Stimulated activated CD4-positive, alpha-beta T cell treated with anti-CD3 and anti-CD28 coated beads, TNF-alpha, amount 100 ng/mL, for 24 hours (primary cell): ENCODE data around the gene CCDC85A.
"Not testable (repeated sequence)": the region's sequence is repeated elsewhere in the genome, so short reads cannot be mapped to it uniquely, and the experiment has no call there.

Source experiments
- DNase-seq, 3 experiments: peaks; one replicate each; pipeline ENCODE4 v3.0.0-alpha.2; 2020; ENCODE audit warnings: low read depth in 3 of 3

CCDC85A gene

DNA sequence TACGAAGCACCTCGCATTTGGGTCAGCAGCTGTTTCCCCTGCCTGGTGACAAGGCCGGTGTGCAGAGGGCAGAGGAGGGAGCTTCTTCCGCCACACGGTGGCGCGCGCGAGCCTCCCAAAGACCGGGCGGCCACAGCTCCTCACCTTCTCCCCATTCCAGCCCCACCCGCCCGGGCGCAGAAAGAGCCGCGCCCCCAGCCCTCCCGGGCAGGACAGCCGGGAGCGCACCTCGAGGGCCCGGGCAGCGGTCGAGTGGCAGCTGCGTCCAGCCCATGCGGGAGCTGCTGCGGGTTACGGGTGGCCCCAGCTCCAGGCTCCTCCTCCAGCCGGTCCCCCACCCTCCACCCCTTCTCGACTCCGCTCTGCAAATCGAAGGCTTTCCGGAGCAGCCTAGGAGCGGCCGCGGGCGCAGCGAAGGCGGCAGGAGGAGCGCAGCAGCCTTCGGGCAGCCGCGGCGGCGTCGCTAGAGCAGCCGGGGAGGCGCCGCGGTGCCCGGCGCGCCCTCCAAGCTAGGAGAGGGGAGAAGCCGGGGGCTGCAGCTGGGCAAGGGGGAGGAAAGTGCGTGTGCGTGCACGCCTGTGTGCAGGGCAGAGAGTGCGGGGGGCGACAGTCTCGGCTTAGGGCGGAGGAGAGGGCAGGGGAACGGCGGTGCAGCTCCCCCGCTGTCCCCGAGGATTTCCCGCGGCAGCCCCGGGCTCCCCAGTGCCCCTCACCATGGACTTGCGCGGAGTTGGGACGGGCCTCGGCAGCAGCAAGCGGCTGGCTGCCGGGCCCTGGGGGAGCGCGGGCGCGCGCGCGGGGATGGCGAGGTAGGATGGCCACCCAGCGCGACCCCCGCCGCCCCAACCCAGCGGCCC, at the start of gene CCDC85A:
Gene CCDC85A, plus strand, starts transcription at position 348 of the 857 bp plus-strand sequence. CDS start 635 bp downstream, outside the sequence.
- DNase-seq, result peak; percentile 8 to 69 (median 32)

DNA sequence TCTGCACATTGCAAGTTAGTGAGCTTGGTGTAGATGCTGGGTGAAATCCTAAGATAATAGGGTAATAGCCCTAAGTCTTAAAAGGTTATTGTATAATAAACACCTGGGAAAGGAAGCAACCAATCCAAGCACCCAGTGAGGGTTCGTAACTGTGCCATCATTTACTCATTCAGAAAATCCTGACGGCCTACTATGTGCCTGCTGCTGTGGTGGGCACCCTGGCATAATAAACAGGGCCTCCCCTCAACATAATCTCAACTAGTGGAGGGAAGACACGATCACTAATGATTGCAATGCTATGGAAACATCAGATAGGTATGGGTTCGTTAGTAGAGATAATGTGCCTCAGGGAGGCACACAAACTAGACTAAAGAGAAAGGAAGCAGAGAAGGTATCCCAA, 48.9 kb upstream of the CCDC85A start:
- DNase-seq, result no peak

DNA sequence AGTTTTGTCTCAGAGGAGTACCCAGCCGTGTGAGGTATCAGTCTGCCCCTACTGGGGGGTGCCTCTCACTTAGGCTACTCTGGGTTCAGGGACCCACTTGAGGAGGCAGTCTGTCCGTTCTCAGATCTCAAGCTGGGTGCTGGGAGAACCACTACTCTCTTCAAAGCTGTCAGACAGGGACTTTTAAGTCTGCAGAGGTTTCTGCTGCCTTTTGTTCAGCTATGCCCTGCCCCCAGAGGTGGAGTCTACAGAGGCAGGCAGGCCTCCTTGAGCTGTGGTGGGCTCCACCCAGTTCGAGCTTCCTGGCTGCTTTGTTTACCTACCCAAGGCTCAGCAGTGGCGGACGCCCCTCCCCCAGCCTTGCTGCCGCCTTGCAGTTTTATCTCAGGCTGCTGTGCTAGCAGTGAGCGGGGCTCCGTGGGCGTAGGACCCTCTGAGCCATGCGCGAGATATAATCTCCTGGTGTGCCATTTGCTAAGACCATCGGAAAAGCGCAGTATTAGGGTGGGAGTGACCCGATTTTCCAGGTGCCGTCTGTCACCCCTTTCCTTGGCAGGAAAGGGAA, 41.2 kb upstream of the CCDC85A start:
- DNase-seq, result not testable (repeated sequence)

GRCh38 chr2:56147907-56148306, 35.9 kb upstream of the CCDC85A start:
- DNase-seq, result no peak

DNA sequence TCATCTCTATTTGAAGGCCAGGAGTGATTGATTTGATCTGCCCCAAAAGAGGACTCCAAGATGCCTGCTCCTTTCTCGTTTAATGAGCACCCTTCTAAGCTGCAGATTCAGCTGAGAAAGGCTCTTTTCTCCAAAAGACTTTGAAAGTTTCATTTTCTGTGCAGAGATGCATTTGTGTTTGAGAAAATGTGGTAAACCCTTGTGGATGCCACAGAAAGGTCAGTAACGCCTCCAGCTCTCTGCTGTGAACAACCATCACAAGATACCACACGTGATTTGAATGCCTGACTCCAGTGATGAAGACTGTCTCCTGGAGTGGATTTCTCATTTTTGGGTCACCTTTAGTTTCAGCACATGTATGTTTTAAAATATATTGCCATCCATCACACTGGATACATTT, 35.0 kb upstream of the CCDC85A start:
- DNase-seq, result no peak

DNA sequence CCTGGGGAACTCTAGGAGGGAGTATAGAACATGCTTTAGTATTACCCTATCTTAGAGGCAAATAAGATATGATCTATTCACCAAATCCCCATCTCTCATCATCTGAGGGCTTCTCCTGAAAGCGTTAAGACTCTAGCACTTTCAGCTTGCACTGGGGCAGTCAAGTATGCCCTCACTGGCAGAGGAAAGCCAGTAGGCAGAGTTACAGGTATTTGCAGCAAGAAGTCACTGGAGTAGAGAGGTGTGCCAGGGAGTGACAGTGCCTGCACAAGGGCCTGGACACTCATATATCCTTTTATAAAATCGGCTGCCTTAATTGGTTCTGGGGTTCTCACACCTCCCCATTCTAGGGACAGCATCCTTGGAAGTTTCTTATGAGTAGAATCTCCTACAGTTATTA, 31.9 kb upstream of the CCDC85A start:
- DNase-seq, result no peak

DNA sequence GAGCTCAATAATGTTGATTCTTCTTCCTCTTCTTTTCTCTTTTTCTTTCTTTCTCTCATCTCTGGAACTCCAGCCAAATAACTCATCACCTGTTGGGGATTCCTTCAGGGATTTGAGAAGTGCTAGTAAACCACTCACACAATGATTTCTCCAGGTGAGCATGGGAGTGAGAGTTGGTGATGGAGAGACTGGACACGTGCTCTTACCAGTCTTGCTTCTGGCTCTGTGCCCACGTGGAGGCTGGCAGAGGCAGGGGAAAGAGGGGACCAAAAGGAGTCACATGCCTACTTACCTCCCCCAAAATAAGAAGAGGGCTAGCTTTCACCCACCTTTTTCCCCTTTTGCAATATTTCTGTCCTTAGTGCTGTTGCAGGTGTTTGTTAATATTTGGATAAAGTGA, 28.6 kb upstream of the CCDC85A start:
- DNase-seq, result no peak

GRCh38 chr2:56159875-56160274, 23.9 kb upstream of the CCDC85A start:
- DNase-seq, result not testable (repeated sequence)

- no peak for DNase-seq
Observed at GRCh38 chr2:56167616-56168562, 15.9 kb upstream of the CCDC85A start.

- DNase-seq, result no peak
Observed at GRCh38 chr2:56169521-56169920, 14.3 kb upstream of the CCDC85A start.

- no peak for DNase-seq
Observed at GRCh38 chr2:56170504-56170903, 13.3 kb upstream of the CCDC85A start.

GRCh38 chr2:56170988-56171387, 12.8 kb upstream of the CCDC85A start:
- DNase-seq, result no peak

DNA sequence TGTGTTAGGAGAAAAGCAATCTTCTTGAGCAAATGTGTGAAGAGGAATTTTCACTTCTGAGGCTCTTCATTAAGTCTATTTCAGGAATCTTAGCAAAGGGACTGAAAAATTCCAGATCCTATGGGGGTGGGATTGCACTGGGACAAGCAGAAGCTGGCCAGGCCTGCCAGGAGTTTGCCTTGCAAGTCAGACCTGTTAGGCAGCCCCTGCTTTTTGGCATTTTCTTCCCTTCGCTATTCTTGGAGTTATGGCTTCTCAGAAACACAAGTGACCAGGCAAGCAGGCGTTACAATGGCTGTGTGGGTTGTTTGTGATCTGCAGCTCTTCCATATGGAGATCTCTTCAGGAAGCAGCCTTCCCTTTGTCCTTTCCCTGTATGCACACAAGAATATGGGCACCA, 8.0 kb upstream of the CCDC85A start:
- no peak for DNase-seq

DNA sequence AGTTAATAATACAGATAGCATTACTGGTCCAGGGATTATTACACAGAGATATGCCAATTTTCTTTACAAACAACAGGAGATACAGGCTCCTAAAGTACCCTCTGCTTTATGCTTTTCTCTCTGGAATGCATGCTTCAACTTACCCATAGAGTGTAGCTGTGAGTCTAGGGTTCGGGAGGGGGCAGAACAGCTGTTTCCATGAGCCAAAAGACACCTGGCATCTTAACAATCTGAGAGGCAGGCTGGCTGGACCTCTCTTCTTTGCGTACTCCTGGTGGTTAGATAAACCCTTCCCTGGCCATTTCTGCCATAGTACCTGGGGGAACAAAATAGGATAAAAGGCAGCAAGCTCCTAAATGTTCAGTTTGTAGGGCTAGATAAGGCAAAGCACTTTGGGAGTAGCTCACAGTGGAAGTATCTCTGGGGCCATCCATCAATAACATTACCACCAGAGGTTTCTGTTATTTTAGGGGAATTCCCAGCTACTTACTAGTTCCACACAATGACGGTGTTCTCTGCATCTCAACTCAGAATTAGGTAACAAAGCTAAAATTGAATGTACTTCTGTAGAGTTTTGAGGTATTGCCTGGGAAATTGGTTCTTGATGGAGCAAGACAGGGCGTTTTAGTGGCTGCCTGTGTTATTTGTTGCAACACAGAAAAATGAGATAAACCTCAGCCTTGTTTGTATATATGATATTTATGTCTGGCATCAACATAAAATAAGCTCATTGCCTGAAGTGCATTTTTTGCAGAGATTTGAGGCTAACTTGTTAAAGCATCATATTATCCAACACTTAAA, 6.2 kb upstream of the CCDC85A start:
- DNase-seq, result no peak

GRCh38 chr2:56179931-56180330, 3.9 kb upstream of the CCDC85A start:
- no peak for DNase-seq

DNA sequence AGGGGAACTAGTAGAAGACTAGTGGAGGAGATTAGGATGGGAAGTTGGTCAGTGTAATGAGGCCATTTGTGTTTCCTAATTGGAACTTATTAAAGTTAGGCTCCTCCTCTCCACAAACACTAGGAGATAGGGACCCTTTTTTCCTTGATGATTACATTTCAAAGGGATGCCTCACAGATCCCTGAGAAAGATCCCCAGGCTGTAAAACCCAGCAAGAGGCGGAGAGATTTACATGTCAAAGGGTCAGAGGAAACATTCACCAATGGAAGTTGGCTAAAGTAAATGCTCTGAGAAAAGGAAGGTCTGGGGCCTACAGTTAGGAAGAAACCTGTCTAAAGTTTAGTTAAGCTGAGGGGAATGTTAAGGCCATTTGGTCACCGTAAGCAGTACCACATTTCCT, 1.4 kb upstream of the CCDC85A start:
- no peak for DNase-seq

DNA sequence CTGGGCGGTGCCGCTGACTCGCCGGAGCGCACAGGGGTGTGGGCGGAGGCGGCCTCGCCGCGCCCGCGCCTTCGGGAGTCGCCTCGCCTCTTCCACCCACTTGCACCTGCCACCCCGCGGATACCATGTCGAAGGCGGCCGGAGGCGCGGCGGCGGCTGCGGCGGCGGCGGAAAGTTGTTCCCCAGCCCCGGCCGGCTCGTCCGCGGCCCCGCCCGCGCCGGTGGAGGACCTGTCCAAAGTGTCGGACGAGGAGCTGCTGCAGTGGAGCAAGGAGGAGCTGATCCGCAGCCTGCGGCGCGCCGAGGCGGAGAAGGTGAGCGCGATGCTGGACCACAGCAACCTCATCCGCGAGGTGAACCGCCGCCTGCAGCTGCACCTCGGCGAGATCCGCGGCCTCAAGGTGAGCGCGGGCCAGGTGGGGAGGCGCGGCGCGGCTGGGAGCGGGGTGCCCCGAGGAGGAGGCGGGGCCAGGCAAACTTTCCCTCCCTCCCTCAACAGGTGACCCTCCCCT, 766 bp downstream of the CCDC85A start:
- no peak for DNase-seq

DNA sequence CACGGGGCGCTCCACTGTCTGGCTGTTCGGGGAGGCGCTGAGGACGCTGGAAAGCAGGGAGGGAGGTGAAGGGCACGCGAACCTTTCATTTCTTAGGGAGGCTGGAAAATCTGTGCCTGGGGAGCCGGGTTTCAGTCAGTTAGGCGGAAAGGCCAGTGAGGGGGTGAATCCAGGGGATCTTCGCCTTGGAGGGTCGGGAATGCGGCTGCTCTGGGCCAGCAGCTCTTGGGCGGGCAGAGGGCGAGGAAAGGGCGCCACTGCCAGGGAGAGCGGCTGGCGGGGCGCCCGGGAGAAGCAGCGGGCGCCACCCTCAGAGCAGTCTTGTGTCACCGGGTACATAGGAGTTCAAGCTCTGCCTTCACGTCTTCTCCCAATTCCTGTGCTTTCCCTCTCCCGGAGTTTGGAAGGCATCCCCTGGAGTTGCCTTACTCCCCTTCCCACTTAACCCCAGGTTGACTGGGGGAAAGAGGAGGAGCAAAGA, 1.4 kb downstream of the CCDC85A start:
- no peak for DNase-seq

DNA sequence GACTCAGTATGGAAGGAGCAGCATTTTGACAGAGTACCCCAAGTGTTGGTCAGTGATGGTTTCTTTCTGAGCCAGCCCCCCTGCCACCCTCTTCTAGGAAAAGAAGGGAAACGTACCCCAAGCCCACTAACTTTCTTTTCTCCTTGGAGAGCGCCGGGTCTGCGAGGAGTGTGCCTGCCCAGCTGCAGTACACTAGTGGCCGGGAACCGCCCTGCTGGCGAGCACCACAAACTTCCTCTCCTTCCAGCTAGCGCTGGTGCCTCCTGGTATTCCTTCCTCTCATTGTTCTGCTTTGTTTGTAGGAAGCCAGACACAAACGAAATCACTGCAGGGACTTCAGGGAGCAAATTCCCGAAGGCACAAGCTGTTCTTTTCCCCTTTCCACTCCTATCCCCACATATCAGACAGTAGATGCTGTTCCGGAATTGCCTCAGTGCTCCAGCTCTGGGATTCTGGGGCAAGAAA, 1.8 kb downstream of the CCDC85A start:
- no peak for DNase-seq

GRCh38 chr2:56191617-56192016, 7.8 kb downstream of the CCDC85A start:
- DNase-seq, result no peak
